Activated CD8-positive, alpha-beta memory T cell treated with anti-CD3 and anti-CD28 coated beads for 1 hour (primary cell): Measurements from ENCODE around the gene JMJD1C.

Experiments
- DNase-seq, 2 donors: peaks; one replicate each; pipeline ENCODE4 v3.0.0-alpha.2; 2020; ENCODE audit warnings: low read depth in 1 of 2; ENCODE audit errors: extremely low read depth in 1 of 2

The JMJD1C gene

GRCh38 chr10:63146503-63146902, 319.3 kb downstream of the JMJD1C start:
- DNase-seq, result no peak

- DNase-seq, result no peak
These were observed 320.0 kb downstream of the JMJD1C start for GRCh38 chr10:63145782-63146181.

- DNase-seq, result no peak
These were observed 321.8 kb downstream of the JMJD1C start for GRCh38 chr10:63143987-63144386.

GRCh38 chr10:63142136-63142535, 323.6 kb downstream of the JMJD1C start:
- no peak for DNase-seq

GRCh38 chr10:63140077-63140476, 325.7 kb downstream of the JMJD1C start:
- DNase-seq, result no peak

- no peak for DNase-seq
These were observed 328.5 kb downstream of the JMJD1C start for GRCh38 chr10:63137306-63137705.

GRCh38 chr10:63133821-63134557, 331.8 kb downstream of the JMJD1C start:
- DNase-seq, result no peak

GRCh38 chr10:63133056-63133820, 332.5 kb downstream of the JMJD1C start, which contains the start of gene NRBF2:
Gene NRBF2 (plus strand): TSS chr10:63133328. CDS start chr10:63133471, 143 bp downstream.
- peak; percentile 93 to 94 for DNase-seq

- DNase-seq, result no peak
These were observed 333.1 kb downstream of the JMJD1C start for GRCh38 chr10:63132651-63133055.

- no peak for DNase-seq
These were observed 335.9 kb downstream of the JMJD1C start for GRCh38 chr10:63129888-63130287.

GRCh38 chr10:63128443-63128842, 337.3 kb downstream of the JMJD1C start:
- DNase-seq, result no peak

GRCh38 chr10:63125459-63125858, 340.3 kb downstream of the JMJD1C start:
- no peak for DNase-seq

- DNase-seq, result no peak
These were observed 341.9 kb downstream of the JMJD1C start for GRCh38 chr10:63123727-63124362.

- no peak for DNase-seq
These were observed 345.2 kb downstream of the JMJD1C start for GRCh38 chr10:63120554-63120953.

- no peak for DNase-seq
These were observed 346.7 kb downstream of the JMJD1C start for GRCh38 chr10:63119041-63119440.
